Amniotic epithelial cell (primary cell): ENCODE results near the gene MFF.
A peak's percentile ranks its signal among the peaks of the same experiment; 100 is the strongest.
"Not testable (repeated sequence)": the region's sequence is repeated elsewhere in the genome, so short reads cannot be mapped to it uniquely, and the experiment has no call there.

Experiments used
- DNase-seq: peaks from one replicate; pipeline ENCODE4 v3.0.0-alpha.2; 2010; ENCODE audit warnings: low read depth

Gene MFF

DNA sequence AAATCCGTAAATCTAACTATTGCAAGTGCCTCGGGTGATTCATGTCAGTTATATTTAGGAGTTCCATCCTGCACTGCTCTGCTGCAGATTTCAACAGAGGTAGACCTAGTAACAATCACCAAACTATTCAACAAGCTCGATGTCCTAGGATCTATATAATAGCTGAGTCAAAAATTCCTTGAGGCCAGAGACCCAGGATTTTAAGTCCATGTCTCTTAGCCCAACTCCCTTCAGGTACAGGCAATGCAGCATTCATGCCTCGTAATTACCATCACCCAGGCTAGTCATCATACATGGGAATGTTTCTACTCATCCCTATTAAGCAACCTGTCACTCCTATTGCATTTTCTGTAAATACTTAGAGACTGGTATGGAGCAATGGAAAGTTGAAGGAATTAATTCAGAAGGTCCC lies 53.3 kb downstream of the MFF start:
- peak; percentile 96 for DNase-seq

DNA sequence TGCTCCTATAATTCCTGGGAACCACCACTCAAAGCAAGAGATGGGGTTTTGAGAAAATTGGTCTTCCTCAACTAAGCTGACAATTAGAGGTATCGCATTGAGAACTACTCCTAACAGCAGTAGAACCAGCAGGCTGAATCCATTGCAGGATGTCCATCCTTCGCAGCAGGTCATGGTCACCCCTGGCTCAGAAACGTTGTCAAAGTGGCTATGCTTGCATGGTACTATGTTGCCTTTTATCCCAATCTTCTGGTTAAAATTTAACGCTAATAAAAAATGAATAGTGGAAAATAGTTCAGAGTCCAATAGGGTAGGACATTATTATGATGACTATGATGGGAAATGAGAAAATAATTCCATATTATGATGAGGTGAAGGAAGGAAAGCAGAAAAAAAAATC lies 54.0 kb downstream of the MFF start, which contains the start of gene TM4SF20:
TSS of gene TM4SF20 (minus strand) at position 212 of the 400 bp plus-strand sequence. CDS start at position 174, 38 bp downstream.
- DNase-seq: no peak

DNA sequence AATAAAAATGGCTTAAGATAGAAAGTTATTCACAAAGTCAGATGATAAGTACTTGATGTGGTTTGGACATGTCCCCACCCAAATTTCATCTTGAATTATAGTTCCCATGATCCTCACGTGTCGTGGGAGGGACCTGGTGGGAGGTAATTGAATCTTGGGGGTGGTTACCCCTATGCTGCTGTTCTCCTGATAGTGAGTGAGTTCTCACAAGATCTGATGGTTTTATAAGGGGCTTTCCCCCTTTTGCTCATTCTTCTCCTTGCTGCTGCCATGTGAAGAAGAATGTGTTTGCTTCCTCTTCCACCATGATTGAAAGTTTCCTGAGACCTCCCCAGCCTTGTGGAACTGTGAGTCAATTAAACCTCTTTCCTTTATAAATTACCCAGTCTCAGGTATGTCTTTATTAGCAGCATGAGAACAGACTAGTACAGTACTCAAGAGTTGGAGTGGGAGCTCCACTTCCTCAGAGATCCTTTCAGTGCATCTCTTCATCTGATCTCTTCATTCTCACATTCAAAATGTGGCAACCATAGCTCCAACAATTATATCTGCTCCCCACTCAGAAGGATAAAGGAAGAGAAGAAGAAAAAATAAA lies 57.3 kb downstream of the MFF start:
- DNase-seq: not testable (repeated sequence)

DNA sequence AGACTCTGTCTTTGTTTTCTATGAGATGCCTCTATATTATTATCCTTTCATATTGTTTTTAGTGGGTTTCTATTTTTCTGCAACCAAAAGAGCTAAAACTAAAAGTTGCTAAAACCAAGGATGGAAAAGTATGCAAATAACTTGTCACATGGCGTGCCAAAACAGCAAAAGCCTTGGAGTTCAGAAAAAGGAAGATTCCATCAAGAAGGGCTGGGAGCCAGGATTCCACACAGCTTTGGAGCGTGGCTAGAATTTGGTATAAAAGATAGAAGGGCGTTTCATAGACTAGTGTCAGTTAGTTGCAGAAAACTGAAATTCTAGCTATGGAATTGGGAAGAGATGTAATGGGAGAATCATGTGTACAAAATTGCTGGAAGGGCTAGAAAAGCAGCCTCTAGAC lies 58.6 kb downstream of the MFF start:
- DNase-seq: no peak

DNA sequence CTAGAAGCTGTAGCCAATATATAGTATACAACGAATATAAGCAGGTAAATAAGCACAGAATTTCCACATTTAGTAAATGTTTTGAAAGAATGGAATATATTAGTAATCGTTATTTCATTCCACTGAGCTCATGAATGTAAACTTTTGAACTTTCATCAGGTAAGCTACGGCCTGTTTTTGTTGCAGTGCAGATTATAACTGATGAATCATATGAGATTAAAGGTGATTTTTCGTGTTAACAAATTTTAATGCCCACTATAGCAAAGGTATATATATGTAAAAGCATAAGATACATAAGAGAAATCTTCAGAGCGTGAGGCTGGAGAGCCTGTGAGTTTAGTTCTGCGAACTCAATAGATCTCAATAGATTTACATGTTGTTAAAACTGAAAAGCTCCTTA lies 61.6 kb downstream of the MFF start:
- DNase-seq: no peak

DNA sequence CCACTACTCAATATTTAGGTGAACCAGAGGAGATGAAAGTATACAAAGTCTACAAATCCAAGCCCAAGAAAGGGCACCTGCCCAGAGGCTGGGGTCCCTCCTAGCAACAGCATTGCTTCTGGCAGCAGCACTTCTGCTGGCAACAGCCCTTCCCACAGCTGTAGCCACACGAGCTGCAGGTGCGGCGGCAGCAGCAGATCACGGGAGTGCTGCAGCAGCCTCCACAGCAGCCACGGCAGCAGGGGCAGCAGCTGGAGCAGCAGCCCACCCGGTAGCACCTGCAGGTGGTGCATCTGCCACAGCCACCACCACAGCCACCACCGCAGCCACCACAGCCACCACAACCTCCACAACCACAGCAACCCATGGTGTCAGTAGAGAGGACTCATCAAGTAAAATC lies 62.5 kb downstream of the MFF start, which contains the start of gene SCYGR1:
TSS of gene SCYGR1 (minus strand) at position 367 of the 400 bp plus-strand sequence. CDS start at position 367, 0 bp downstream.
- DNase-seq: not testable (repeated sequence)

DNA sequence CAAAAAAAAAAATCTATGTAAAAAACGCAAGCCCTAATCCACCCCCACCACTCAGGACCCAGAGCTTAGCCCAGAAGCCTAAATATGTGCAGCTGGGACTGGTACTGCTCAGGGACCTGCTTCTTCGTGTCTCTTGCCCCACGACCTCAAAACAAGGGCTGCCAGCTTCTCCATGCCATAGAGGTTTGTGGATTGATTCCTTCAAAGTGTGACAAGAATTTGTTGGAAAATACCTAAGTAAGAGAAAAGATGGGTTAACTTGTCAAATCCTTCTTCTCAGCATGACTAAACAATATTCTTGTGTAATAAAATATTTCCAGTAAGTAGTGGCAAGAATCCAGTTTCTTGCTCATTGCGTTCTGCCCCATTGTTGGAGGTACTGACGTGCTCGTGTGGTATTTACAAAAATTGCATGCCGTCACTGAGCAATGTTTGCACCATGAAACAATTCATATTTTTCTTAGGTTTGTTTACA lies 63.5 kb downstream of the MFF start:
- DNase-seq: peak; percentile 98

DNA sequence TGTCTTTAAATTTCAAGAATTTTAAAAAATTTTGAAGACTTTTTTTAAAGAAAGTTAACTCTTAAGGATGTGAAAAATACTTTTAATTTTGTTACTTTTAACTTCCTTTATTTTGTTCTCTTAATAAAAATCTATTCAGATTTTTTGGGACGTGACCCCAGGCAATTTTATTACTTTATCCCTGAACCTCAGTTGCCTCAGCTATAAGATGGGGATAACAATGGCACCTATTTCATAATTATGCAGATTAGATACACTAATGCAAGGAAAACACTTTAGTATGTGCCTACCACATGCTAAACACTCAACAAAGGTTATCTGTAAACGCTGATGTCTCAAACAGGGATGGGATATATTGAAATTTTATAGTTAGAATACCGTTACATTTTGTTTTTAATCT lies 64.2 kb downstream of the MFF start:
- no peak for DNase-seq

DNA sequence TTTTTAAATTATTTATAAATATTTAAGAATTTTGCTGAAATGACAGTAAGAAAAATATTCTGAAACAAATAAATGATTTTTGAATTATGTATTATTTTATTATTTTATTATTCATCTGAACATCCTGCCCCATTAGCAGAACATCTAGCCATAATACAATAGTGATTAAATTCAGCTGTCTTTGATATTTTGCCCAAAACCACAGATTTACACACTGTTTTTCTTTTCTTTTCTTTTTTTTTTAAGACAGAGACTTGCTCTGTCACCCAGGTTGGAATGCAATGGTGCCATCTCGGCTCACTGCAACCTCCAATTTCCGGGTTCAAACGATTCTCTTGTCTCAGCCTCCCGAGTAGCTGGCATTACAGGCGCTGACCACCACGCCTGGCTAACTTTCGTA lies 64.6 kb downstream of the MFF start:
- no peak for DNase-seq

DNA sequence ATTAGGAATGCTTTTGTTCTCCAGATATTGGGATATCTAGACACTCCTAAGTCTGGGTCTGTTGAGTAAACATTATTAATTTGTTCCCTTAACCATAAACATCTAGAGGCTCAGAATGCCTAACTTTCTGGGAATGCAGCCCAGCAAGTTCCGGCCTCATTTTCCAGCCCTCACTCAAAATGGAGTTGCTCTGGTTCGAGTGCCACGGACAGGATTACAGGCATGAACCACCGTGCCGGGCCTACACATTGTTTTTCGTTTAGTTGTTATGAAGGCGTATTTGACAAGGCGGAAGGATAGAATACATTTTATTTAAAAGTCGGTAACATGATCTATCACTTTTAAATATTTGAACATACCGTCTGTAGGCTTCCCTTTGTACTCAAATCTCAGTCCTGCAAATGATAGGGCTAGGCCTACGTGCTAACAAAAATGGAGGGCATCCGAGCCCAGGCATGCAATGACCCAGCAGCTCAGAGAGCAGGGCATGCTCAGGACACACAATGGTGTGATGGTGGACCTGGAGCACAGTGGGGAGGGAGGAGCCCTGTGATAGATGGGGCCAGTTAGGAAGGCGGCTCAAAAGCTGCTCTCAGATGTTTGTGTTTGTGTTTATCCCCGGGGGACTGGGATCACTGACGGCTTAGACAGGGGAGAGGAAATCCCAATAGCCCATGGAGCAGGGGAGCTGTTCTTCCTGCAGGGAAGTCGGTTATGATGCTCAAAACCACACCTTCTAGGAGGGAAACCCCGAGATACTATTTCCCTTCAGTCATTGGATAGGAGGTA lies 65.6 kb downstream of the MFF start:
- DNase-seq: no peak

DNA sequence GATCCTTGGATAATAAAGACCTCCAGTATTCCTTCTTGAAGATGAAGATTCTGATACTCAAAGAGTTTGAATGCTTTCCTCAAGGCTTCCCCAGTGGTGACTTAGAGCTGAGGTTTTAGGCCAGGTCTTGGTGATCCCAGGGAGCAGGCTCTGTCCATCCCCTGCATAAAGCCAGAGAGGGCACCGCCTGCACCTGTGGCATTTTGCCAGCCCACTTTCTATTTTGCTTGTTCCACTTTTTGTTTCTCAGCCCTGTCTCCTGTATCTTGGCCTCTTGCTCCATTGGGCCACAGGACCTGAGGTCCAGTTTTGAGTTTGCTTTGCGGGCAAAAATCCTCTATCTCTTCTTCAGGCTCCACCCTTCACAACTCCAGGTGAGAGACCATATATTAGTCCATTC lies 69.3 kb downstream of the MFF start:
- DNase-seq: no peak

DNA sequence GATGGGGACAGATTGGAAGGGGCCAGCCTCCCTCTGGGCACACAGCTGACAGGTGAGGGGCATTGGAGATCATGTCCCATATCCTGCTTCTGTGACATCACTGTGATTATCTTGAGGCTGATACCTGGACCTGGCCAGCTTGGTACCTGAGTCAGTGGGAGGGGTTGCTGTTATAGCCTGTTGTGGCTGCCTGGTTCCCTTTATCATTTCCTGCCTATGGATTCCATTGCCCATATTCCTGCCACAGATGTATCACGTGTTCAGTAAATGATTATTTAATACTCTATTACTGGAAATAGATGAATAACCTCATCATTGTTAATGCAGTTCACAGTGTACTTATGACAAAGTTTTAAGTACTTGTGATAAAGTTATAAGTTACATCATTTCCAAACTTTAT lies 70.5 kb downstream of the MFF start:
- DNase-seq: no peak

DNA sequence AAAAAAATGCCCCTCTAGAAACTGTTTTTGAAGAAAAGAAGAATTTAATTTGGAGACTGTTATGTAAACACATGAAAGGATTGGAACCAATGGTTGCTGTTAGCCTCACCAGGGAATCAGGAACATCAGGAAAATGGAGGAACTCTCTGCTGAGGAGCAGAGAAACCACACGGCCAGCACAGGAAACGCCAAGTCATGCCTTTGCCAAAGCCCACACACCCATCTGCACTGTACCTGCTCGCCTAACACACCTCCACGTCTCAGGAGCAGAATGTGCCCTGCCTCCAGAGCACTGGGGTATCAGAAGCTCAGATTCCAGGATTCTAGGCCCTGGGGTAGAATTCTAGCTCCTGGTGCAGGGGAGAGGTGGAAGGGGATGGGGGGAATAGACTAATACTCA lies 72.5 kb downstream of the MFF start:
- DNase-seq: no peak

DNA sequence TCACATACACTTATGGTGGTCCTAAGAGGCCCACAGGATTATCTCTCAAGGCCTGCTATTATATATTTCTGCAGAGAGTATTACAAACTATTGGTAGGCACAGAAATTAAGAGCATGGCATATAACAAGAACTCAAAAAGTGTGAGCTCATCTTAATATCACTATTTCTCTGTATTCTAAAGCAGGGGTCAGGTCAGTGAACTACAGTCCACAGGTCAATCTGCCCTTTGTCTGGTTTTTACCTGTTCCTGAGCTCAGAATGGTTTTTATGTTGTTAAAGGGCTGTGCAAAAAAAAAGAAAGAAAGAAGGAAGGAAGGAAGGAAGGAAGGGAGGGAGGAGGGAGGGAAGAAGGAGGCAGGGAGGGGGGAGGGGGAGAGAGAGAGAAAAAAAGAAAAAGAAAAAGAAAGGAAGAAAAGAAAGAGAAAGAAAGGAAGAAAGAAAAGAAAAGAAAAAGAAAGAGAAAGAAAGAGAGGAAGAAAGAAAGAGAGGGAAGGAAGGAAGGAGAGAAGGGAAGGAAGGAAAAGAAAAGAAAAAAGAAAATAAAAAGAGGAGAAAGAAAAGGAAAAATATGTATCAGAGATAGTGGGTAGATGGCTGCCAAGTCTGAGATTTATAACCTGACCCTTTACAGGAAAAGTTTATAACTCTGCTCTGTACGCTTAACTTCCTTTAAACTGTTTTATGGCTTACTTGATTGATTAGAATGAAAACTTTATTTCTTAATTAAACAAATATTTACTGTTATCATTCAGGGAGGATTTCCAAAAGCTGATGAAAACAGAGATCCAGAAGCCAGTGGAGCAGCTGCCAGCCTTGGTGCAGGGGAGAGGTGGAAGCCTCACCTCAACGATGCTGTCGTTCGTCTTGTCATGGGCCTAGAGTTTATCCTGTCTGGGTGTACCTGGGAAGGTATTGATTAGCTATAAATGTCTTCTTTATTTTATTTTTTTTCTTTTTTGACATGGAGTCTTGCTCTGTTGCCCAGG lies 73.9 kb downstream of the MFF start:
- DNase-seq: no peak

DNA sequence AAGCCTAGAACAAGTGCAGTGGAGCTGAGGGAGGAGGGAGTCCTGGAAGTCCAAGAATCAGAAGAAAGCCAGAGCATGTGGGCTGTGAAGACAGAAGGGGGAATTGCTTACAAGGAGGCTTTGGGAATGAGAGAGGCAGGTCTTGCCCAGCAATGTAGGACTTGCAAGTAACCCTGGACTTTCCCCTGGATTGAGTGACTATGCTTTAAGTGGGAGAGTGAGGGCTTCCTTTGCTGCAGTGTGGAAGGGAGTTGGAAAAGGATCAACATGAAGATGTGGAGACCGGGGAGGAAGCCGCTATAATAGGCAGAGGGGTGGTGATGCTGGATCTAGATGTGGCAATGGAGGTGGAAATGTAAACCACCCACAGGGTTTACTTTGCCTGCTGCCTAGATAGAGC lies 76.5 kb downstream of the MFF start:
- no peak for DNase-seq

DNA sequence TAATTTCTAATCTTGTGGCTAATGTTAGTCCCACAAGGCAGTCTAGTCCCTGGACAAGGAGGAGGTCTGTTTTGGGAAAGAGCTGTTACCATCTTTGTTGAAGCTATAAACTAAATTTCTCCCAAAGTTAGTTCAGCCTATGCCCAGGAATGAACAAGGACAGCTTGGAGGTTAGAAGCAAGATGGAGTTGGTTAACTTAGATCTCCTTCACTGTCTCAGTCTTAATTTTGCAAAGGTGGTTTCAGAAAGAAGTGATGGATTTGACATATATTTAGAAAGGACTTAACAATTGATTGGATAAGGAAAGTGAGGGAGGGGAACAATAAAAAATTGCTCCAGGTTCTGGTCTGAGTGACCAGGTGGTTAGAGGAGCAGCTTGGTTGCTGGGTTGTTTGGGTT lies 77.3 kb downstream of the MFF start:
- no peak for DNase-seq

DNA sequence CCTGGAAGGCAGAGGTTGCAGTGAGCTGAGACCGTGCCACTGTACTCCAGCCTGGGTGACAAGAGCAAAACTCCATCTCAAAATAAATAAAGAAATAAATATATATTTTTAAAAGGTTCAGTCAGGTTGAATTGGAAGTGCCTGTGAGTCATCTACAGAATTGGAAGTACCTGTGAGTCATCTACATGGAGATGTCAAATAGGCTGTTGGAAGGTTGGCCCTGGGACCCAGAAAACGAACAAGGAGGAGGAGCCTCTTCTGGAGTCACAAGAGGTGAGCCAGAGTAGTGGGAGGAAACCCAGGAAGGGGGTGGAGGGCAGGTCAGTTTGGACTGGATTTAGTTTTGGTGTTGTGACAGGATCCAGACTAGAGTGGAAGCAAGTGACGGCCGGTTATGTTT lies 77.9 kb downstream of the MFF start:
- no peak for DNase-seq

DNA sequence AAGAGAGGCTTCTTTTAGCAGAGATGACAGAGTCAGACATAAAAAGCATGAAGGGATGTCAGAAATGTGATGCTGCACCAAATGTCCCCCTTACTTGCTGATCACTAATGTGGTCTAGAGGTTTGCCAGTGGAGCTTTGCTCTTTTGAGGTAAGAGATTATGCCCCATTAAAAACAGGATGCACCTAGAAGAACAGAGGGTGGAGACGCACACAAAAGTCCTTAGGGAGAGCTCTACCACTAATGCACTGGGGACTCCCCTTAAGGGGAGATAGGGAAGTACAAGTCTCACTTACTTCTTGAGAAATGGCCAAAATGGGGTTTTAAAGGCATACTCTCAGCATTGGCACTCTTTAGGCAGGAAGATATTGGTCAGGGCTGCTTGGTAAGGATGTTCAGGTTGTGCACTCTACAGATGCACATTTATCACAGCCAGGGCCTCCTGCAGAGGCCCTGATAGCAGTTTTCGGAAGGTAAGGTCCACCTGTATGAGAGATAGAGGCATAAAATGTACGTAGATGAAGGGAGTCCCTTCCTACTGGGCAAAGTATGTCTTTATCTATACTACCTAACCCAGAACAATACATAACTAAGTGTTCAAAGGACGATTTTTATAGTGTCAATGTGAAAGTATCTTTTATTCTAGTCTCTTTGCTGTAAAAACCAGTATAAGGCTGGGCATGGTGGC lies 79.7 kb downstream of the MFF start:
- no peak for DNase-seq

DNA sequence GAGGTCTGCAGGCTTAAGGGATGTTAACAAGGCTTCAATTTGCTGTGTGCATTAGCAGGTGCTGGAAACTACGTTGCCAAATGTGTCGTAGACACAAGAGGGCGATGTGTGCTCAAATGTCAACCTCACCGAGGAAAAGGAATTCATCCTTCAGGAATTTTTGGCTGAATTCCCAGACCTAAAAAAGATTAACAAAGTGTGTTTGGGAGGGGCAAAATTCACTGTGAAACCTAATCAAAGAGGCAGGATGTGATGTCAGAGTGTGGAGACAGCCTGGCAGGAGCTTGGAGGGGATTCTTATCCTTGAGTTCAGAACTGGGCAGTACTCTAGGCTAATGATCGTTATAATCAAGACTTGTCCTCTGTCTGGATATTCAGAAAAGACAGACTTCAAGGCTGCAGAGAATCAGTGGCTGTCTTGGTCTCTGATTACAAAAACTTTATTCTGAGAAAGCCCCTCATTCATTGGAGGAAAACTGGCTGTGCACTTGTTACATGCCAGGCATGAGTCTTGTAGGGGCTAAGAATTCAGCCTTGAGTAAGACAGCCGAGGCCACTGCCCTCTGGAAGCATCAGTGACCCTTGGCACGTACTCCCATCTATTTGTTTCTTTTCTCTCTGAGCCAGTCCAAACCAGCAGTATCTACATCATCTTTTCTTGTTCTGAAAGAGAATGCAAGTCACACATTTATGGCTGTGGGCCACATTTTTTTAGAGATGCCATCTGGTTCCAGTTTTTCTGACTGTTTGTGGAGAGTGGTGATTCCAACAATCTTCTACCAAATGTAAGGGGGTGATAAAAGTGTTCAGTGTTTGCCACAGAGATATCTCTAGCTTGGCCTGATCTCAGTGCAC lies 81.4 kb downstream of the MFF start:
- DNase-seq: peak; percentile 97
